Stimulated activated CD4-positive, alpha-beta T cell treated with anti-CD3 and anti-CD28 coated beads, TNF-alpha, amount 100 ng/mL, for 24 hours (primary cell): ENCODE measurements around the gene LRRC43.
"Not testable (repeated sequence)": the region's sequence is repeated elsewhere in the genome, so short reads cannot be mapped to it uniquely, and the experiment has no call there.

Source experiments
- DNase-seq, 3 experiments: peaks; one replicate each; pipeline ENCODE4 v3.0.0-alpha.2; 2020; ENCODE audit warnings: low read depth in 3 of 3

The LRRC43 gene

DNA sequence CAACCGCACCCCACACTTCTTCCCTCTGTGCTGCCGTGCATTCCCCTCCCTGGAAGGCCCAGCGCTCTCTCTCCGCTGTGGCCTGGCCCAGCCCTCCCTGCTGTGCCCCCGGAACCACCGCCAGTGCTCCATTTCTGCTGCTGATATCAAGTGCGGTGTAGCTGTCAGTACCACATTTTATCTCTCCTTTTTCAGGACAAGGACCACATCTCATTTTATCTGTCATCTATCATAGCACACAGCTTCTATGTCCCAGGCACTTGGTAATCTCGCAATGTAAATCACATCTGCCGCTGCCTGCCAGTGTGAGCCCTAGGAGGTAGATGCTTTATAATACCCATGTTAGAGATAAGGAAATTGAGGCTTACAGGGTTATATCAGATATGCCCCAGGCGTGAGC lies 27.2 kb upstream of the LRRC43 start:
- DNase-seq = no peak

GRCh38 chr12:122158700-122159285 lies 24.1 kb upstream of the LRRC43 start:
- no peak for DNase-seq

GRCh38 chr12:122159882-122160281 lies 23.0 kb upstream of the LRRC43 start:
- DNase-seq = no peak

DNA sequence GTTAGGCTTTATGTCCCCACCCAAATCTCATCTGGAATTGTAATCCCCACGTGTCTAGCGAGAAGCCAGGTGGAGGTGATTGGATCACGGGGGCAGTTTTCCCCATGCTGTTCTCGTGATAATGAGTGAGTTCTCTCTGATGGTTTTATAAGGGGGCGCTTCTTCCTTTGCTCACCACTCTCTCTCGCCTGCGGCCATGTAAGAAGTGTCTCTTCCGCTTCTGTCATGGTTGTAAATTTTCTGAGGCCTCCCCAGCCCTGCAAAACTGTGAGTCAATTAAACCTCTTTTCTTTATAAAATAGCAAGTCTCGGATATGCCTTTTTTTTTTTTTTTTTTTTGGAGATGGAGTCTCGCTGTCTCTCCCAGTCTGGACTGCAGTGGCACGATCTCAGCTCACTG lies 22.2 kb upstream of the LRRC43 start:
- no peak for DNase-seq

DNA sequence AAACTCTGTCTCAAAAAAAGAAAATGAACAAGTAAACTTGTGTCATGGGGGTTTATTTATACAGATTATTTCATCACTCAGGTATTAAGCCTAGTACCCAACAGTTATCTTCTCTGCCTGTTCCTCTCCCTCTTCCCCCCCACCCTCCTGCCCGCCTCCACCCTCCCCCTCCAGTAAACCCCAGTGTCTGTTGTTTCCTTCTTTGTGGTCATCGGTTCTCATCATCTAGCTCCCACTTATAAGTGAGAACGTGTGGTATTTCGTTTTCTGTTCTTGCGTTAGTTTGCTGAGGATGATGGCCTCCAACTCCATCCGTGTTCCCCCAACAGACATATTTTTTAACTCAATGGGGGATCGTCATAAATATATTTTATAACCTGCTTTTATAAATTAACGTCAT lies 21.2 kb upstream of the LRRC43 start:
- no peak for DNase-seq

DNA sequence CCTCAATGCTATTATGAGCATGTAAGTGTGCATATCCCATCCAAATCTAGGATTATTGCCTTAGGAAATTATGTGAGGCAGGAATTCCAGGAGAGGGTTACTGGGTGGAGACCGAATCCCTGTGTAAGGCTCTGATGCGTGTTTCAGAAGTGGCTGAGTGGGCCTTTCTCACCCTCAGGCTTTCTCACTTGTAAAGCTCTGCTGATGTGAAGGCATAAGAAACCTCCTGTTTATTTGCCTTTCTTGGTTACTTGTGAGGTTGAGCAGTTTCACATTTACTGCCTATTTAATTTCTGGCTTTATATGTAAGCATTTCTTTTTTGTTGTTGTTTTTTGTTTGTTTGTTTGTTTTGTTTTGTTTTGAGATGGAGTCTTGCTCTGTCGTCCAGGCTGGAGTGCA lies 19.9 kb upstream of the LRRC43 start:
- no peak for DNase-seq

DNA sequence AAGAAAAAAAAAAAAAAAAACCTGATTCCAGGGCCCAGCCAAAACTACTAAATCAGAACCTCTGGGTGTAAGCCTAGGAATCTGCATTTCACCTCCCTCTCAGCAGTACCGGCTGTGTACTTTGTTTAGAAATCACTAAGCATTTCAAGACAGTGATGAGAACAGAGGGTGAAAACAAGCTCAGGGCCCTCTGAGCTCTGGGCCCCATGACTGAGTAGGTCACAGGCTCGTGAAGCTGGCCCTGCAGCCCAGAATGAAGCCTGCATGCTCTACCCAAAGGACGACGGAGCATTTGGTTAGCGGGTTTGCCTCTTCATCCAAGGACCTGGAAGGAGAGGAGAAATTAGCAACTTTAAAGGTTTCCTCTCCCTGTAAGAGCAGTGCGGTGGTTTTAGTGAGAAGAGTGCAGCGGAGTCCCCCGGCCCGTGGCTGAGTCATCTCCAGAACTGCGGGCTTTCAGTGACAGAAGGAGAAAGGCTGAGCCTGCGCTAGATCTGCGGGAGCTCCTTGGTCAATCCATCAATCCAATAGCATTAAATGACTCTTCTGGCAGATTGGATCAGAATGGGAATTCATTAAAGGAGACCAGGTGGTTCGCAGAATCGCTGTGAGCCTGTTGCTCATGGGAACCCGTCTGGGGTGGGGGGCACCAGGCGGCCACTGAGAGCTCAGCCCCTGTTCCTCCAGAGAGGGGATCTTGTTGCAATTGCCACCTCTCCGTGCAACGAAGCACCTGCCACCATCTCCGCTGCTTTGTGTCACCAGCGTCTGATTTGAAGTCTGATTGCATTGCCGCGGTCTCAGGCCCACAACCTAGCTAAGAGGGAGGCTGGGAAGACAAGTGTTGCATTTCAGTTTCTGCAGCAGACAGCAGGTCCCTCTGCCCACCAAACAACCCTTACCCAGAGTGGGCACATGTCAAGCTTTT lies 16.2 kb upstream of the LRRC43 start:
- DNase-seq = peak in 2 of 3 experiments; percentile 10 to 57

DNA sequence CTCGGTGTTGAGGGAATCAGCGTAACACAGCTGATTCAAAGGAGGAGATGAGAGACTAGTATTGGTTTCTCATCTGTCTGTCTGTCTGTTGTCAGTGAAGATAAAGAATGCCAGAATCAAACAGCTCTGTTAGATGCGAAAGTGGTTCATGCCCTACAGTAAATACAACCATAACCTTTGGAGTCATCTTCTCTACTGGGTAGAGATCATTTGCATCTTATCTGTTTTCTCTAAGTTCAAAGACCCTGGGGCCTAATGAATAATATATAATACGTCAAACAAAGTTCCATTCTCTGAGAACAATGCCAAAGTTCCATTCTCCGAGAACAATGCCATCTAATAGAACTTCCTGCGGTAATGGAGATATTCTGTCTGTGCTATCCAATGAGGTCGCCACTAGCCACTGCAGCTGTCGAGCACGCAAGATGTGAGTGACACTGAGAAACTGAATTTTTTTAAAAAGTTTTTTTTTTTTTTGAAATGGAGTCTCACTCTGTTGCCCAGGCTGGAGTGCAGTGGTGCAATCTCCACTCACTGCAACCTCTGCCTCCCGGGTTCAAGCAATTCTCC lies 15.5 kb upstream of the LRRC43 start:
- DNase-seq = no peak

- DNase-seq = no peak
Measured at GRCh38 chr12:122168492-122168891, 14.4 kb upstream of the LRRC43 start.

DNA sequence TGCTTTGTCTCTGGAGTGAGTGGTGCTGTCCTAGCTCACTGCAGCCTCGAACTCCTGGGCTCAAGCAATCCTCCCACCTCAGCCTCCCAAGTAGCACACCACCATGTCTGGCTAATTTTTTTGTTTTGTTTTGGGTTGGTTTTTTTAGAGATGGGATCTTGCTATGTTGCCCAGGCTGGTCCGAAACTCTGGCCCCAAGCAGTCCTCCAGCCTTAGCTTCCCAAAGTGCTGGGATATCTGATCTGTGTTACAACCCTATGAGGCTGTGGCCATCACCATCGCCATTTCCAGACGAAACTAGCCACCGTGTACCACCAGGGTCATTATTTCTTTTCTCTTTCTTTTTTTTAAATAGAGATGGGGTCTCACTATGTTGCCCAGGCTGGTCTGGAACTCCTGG lies 11.5 kb upstream of the LRRC43 start:
- DNase-seq = no peak

GRCh38 chr12:122172262-122172939 lies 10.5 kb upstream of the LRRC43 start:
- DNase-seq = no peak

DNA sequence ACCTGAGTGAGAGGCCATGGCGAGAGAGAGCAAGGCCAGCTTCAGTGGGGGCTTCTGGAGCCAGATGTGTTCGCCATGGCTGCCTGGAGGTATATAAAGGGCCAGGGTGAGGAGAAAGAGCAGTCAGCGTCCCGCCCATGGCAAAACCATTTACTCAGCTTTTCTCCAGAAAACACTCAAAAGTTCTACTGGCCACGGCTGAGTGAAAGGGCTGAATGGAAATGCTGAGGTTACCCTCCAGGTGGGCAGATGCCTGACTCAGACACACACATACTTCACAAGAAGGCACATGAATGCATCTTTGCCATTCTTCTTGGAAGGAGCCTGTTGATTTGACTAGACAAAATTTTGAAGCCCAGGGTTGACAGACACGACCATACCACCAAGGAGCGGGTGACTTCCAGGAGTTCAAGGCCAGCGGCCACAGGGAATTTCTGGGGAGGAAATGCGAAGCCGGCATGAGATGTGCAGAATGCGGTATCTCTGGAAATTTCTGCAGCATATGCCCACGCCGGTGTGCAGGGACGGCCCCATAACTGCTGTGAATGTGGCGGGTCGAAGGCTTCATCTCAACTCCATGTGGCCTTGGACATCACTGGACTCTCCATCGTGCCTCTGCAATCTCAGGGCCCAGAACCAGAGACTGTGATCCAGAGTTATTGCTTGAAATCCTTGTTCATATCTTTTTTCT lies 8.6 kb upstream of the LRRC43 start, which contains the start of gene IL31:
Gene IL31, minus strand, starts transcription at position 67 of the 691 bp plus-strand sequence. Its CDS starts 49 bp downstream, at position 18.
- DNase-seq = peak in 1 of 3 experiments; percentile 39

GRCh38 chr12:122176473-122176872 lies 6.5 kb upstream of the LRRC43 start:
- DNase-seq = not testable (repeated sequence)

DNA sequence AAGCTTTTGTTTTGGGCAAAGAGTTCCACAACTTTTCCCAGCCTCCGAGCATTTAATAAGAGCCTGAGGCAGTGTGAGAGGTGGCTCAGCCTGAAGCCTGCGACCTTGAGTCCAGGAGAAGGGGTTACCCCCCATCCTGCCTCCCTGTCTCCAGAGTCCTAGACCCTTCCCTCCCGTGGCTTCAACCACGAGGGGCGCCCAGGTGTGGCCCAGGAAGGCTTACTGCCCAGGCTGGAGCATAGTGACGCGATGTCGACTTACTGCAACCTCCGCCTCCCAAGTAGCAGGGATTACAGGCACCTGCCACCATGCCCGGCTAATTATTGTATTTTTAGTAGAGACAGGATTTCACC lies 641 bp downstream of the LRRC43 start:
- DNase-seq = no peak

- DNase-seq = no peak
Measured at GRCh38 chr12:122184517-122184916, 1.6 kb downstream of the LRRC43 start.

DNA sequence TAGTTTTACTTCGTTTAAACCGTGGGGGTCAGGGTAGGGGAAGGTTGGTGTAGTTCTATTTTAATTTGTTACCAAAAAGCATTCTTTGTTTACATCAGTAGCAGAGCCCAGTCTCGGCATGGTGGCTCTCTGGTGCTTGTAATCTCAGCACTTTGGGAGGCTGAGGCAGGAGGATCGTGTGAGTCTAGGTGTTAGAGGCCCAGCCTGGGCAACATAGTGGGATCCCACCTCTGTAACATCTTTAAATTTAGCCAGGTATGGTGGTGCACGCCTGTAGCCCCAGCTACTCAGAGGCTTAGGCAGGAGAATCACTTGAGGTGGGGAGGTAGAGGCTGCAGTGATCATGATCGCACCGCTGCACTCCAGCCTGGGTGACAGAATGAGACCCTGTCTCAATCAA lies 2.2 kb downstream of the LRRC43 start:
- DNase-seq = no peak

GRCh38 chr12:122185494-122186082 lies 2.7 kb downstream of the LRRC43 start:
- DNase-seq = no peak

GRCh38 chr12:122187466-122187865 lies 4.5 kb downstream of the LRRC43 start:
- DNase-seq = no peak

DNA sequence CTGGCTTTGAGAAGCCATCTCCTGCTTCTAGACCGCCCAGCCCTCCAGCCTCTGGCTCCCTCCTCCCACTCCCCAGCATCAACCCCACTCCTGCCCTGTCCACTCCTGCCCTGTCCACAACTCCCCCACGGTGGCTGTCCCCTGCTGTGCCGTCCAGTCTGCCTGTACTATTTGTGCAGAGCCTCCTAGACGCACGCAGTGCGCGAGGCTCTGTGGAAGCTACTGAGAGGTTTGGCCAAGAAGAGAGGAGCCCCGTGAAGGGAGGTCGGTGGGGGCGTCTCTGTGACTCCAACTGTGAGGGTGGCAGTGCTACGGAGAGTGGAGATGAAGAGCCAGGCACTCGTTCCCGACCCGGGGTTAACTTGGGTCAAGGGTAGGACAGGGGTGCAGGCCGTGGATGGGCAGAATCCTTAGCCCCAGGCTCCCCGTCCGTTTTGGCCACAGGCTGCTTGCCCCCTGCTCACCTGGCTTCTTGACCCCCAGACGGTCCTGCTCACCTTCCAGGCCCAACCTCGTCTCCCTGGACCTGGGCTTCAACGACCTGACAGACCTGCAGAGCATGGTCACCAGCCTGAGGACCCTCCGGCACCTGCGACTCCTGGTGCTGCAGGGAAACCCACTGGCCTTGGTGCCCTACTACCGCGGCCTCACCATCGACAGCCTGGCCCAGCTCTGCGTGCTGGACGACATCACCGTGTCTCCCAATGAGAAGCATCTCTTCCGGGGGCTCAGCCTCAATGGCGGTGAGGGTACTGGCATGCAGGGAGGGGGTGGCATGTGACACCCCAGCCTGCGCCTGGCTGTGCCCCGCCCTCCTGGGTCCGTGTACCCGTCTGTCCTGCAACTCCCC lies 6.9 kb downstream of the LRRC43 start:
- no peak for DNase-seq
